HUES64 (cell line): ENCODE data around the gene PRKAG2.

Experiments
- H3K27ac ChIP-seq: 2 replicates; pipeline ENCODE4 v1.7.0; 2013; ENCODE audit warnings: low read depth, low read length, inconsistent platforms
- H3K27me3 ChIP-seq: 2 replicates; pipeline ENCODE4 v1.6.1; 2013; ENCODE audit warnings: mild to moderate bottlenecking, low read length; ENCODE audit not compliant: insufficient read depth
- H3K36me3 ChIP-seq: 2 replicates; pipeline ENCODE4 v1.6.1; 2013; ENCODE audit warnings: mild to moderate bottlenecking, low read length; ENCODE audit not compliant: insufficient read depth
- H3K4me1 ChIP-seq: 2 replicates; pipeline ENCODE4 v1.6.1; 2013; ENCODE audit warnings: mild to moderate bottlenecking, low read length, moderate library complexity; ENCODE audit not compliant: insufficient read depth
- H3K4me3 ChIP-seq: 2 replicates; pipeline ENCODE4 v1.5.1; 2013; ENCODE audit warnings: mild to moderate bottlenecking, low read length, moderate library complexity
- H3K9ac ChIP-seq: 2 replicates; pipeline ENCODE4 v1.6.1; 2013; ENCODE audit warnings: mild to moderate bottlenecking, low read depth, low read length
- H3K9me3 ChIP-seq: 2 replicates; pipeline ENCODE4 v1.6.1; 2013; ENCODE audit warnings: low read depth, low read length; ENCODE audit not compliant: insufficient read depth
- WGBS: fragments of 150-250, 120-280 bp; methylation state at CpG from one replicate; pipeline ENCODE4 v1.1.7; 2013; ENCODE audit warnings: missing lambda C conversion rate; 5-methylcytosine and 5-hydroxymethylcytosine counted together

The PRKAG2 gene

DNA sequence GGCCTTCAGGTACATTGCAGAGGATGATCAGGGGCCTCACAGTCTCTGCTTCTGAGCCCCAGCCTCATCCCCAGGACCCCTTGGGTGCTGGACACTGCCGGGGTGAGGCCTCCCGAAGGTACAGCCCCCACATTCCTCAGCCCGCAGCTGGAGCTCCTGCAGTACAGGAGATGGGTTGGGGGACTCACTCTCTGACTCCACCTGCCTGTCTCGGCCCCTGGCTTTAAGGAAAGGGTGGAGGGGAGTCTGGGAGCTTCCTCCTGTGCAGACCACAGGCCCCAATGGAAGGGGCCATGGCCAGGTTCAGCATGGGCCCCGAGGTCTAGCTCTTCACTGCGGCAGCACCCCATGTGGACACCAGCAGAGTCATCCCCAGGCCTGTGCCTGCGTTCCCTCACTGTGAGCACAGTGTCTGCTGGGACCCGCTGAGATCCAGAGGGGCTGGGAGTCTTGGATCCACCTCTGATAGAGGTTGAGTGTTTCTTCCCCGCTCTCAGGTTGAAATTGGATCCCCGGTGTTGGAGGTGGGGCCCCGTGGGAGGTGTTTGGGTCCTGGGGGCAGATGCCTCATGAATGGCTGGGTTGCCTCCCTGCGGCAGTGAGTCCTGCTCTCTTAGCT lies 99.9 kb downstream of the PRKAG2 start:
- no peak overlapping the region for H3K9ac ChIP-seq
- H3K9me3 ChIP-seq = 0 out of 2 replicates have a peak, but pooled peaks cover 3% of the 10 kb centered on the region
- H3K4me1 ChIP-seq = no peaks in the 10 kb centered on the region
- H3K27me3 ChIP-seq = no peaks in the 10 kb centered on the region
- H3K27ac ChIP-seq = no peak overlapping the region
- no peaks in the 10 kb centered on the region for H3K36me3 ChIP-seq
- no peak overlapping the region for H3K4me3 ChIP-seq
- WGBS = 89% methylated on average over 12 of the region's 12 CpGs

DNA sequence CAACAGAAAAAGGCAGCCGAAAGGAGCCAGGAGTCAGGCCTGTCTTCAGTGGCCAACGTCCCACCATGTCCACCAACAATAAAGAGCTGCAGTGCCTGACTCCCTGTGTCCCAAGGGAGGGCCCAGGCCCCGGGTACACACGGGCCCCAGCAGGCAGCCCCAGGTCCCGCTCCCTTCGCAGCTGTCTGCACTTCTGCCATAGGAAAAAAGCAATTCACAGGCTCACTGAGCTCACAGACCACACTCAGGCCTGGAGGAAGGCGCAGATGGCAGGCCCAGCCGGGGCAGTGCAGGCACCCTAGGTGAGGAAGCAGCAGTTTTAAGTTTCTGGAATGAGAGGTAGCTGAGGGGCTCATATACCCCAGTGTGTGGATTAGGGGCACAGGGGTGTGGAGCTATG lies 100.5 kb downstream of the PRKAG2 start:
- no peaks in the 10 kb centered on the region for H3K4me1 ChIP-seq

DNA sequence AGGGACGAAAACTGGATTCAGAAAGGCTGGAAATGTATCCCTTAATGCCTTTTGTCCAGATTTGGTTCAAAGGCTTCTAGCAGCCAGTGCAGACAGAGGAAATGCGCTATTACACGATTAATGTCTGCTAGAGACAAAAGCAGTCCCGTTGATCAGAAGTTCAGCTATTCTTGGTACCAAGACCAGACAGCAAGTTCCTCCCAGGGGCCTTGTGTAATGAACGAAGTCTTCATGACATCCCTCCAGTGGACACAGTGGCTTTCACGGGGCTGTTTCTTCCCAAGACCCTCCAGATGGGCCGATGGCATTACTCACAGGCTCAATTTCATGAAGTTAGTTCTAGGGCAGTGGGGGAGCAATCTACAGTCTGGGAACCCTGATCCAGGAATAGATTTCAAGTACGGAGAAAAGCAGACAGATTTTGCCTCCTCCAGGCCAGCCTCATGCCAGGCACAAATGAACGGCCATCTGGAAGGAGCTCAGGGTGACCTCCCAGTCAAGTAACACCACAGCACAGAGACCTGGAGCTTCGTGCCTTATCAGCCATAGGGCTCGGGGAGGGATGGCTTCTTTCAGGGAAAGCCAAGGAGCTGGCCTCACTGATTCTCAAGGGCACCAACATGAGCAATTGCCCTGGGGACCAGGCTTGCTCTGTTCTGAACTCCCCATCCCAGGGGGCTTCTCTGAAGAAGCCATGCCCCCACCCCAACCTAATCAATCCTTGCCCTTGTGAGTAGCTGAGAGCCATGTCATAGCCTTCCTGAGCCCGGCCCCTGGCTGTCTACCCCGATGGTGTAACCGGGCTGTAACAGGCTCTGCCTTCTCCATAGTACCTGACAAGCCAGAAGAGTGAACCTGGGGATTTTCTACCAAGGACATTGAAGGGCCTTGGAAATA lies 101.1 kb downstream of the PRKAG2 start:
- no peaks in the 10 kb centered on the region for H3K4me1 ChIP-seq
- 0 out of 2 replicates have a peak, but pooled peaks cover 3% of the 10 kb centered on the region for H3K9me3 ChIP-seq
- no peak overlapping the region for H3K27ac ChIP-seq
- no peaks in the 10 kb centered on the region for H3K36me3 ChIP-seq
- H3K4me3 ChIP-seq = no peak overlapping the region
- H3K27me3 ChIP-seq = no peaks in the 10 kb centered on the region
- WGBS = 93% methylated on average over 14 of the region's 14 CpGs
- H3K9ac ChIP-seq = no peak overlapping the region

More for the DNA sequence above, 100.5 kb downstream of the PRKAG2 start:
- Histone ChIP-seq H3K9ac (no peak overlapping the region), H3K27me3 (no peaks in the 10 kb centered on the region), H3K27ac (no peak overlapping the region), H3K36me3 (no peaks in the 10 kb centered on the region), H3K9me3 (0 out of 2 replicates have a peak, but pooled peaks cover 3% of the 10 kb centered on the region), H3K4me3 (no peak overlapping the region)
- WGBS = 85% methylated on average over 8 of the region's 8 CpGs

DNA sequence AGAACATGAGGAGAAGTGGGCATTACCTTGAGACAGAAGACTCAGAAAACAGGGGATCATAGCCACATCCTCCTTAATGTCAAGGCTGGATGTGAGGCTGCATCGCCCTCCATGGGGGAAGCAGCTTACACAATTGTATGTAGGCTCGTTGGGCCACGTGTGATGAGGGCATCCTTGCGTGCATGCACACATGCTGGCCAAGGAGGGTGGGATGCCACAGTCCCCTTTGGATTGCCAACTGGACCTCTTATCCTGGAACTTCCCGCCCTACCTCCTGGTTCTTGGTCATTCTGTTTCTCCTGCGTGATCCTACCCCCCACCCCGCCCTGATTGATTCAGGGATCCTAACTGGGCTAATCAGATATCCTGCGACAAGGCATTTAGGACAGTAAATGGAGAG lies 102.0 kb downstream of the PRKAG2 start:
- no peaks in the 10 kb centered on the region for H3K36me3 ChIP-seq
- no peaks in the 10 kb centered on the region for H3K4me1 ChIP-seq
- H3K4me3 ChIP-seq = no peak overlapping the region
- 94% methylated on average over 8 of the region's 8 CpGs for WGBS
- H3K27me3 ChIP-seq = 0 out of 2 replicates have a peak, but pooled peaks cover 3% of the 10 kb centered on the region
- 0 out of 2 replicates have a peak, but pooled peaks cover 3% of the 10 kb centered on the region for H3K9me3 ChIP-seq
- H3K27ac ChIP-seq = no peak overlapping the region
- no peak overlapping the region for H3K9ac ChIP-seq

DNA sequence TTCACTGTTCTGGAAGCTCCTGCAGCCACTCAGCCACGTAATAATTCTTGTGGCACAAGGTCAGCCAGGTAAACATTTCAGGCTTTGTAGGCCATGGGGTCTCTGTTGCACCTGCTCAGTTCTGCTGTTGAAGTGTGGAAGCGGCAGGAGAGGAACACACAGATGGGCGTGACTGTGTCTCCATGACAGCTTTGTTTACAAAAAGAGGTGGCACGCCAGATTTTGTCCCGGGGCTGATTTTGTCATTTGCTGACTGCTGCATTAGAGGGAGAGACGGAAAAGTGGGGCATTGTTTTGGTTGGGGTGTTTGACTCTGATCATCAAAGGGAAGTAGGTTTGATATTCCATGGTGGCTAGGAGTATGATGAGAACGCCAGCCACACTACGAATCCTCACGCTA lies 103.1 kb downstream of the PRKAG2 start:
- H3K27ac ChIP-seq = no peak overlapping the region
- WGBS = 94% methylated on average over 9 of the region's 9 CpGs
- no peaks in the 10 kb centered on the region for H3K36me3 ChIP-seq
- H3K9ac ChIP-seq = no peak overlapping the region
- no peaks in the 10 kb centered on the region for H3K4me1 ChIP-seq
- no peak overlapping the region for H3K4me3 ChIP-seq
- 0 out of 2 replicates have a peak, but pooled peaks cover 3% of the 10 kb centered on the region for H3K9me3 ChIP-seq
- 0 out of 2 replicates have a peak, but pooled peaks cover 3% of the 10 kb centered on the region for H3K27me3 ChIP-seq

DNA sequence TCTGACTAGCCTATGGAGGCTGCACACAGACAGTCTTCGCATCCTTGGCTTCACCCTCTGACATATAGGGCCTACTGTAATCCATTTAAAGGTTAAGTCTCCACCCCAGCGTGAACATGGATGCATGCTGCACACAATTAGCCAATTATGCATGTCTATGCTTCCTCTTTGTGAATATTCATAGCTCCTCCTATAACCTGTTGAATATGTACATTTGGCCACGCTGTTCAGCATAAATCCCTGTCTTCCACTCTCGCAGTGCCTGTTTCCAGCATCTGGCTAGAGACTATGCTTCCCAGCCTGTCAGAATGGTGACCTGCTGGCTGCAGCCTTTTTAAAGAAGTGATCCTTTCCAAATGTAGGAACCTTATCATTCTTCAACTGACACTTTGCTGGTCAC lies 106.7 kb downstream of the PRKAG2 start:
- Histone ChIP-seq H3K9ac (no peak overlapping the region), H3K27me3 (0 out of 2 replicates have a peak, but pooled peaks cover 3% of the 10 kb centered on the region), H3K27ac (no peak overlapping the region), H3K4me3 (no peak overlapping the region), H3K36me3 (no peaks in the 10 kb centered on the region), H3K4me1 (no peaks in the 10 kb centered on the region), H3K9me3 (no peaks in the 10 kb centered on the region)
- WGBS = 90% methylated on average over 4 of the region's 4 CpGs

DNA sequence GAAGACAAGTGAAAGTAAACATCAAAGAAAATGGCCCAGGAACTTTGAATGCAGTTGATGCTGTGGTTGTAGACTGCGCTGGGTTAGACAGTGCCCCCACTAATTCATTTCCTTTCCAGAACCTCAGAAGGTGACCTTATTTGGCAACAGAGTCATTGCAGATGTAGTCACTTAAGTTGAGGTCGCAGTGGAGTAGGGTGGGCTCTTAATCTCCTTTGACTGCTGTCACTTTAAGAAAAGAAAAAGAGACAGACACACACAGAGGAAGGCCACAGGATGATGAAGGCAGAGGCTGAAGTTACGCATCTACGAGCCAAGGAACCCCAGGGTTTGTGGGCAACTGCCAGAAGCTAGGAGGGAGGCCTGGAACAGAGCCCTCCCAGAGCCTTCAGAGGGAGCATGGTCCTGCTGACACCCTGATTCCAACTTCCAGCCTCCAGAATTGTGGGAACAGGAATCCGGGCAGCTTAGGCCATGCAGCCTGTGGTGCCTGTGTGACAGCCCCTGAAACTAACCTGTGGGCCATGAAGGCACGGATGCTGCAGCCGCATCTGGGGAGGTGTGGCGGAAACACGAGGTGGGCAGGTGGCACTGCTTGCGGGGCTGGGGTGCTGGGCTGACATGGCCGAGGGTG lies 107.6 kb downstream of the PRKAG2 start:
- Histone ChIP-seq H3K9ac (no peak overlapping the region), H3K27ac (no peak overlapping the region), H3K27me3 (0 out of 2 replicates have a peak, but pooled peaks cover 3% of the 10 kb centered on the region), H3K36me3 (no peaks in the 10 kb centered on the region), H3K4me3 (no peak overlapping the region), H3K9me3 (no peaks in the 10 kb centered on the region), H3K4me1 (no peaks in the 10 kb centered on the region)
- WGBS = 90% methylated on average over 11 of the region's 11 CpGs

DNA sequence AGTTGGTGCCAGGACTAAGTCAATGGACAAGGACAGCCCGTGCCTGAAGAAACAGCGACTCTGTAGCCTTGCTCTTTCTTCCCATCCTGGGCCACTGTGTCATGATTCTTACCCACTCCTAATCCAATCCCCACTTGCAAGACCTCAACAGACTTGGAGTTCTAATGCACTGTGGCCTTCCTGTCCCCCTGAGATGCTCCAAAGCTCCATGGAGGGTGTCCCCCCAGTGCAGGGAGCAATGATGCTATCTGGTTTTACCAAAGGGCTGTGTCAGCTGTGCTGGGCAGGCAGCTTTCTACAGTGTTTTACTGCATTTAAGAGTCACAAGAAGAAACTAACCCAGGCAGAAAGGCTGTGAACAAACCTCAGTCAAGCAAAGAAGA lies 108.1 kb downstream of the PRKAG2 start:
- Histone ChIP-seq H3K36me3 (no peaks in the 10 kb centered on the region), H3K9ac (no peak overlapping the region), H3K27me3 (0 out of 2 replicates have a peak, but pooled peaks cover 3% of the 10 kb centered on the region), H3K4me3 (no peak overlapping the region), H3K9me3 (no peaks in the 10 kb centered on the region), H3K27ac (no peak overlapping the region), H3K4me1 (no peaks in the 10 kb centered on the region)
- WGBS = 93% methylated on average over 2 of the region's 2 CpGs

DNA sequence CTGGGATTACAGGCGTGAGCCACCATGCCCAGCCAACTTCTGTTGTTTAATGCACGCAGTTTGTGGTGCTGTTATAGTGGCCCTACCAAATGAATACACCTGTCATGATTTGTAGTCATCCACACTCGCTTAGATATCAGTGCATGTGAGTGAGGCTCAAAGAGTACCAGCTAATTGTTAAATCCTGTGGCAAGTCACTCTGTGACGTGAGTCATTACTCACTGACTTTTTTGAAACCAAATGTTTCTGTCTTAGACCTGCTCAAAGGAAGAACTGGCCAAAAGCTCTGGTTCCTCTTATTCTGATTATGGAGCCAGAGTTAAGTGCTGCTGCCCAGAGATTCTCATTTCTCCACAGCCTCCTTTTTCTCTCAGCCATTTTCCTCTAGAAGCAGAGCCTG lies 109.4 kb downstream of the PRKAG2 start:
- no peaks in the 10 kb centered on the region for H3K36me3 ChIP-seq
- H3K4me3 ChIP-seq = no peak overlapping the region
- H3K27ac ChIP-seq = no peak overlapping the region
- peaks cover 10% of the 10 kb centered on the region; the same call in 1 of the 2 replicates for H3K27me3 ChIP-seq
- WGBS = 96% methylated on average over 4 of the region's 4 CpGs
- no peaks in the 10 kb centered on the region for H3K9me3 ChIP-seq
- H3K9ac ChIP-seq = no peak overlapping the region
- no peaks in the 10 kb centered on the region for H3K4me1 ChIP-seq

DNA sequence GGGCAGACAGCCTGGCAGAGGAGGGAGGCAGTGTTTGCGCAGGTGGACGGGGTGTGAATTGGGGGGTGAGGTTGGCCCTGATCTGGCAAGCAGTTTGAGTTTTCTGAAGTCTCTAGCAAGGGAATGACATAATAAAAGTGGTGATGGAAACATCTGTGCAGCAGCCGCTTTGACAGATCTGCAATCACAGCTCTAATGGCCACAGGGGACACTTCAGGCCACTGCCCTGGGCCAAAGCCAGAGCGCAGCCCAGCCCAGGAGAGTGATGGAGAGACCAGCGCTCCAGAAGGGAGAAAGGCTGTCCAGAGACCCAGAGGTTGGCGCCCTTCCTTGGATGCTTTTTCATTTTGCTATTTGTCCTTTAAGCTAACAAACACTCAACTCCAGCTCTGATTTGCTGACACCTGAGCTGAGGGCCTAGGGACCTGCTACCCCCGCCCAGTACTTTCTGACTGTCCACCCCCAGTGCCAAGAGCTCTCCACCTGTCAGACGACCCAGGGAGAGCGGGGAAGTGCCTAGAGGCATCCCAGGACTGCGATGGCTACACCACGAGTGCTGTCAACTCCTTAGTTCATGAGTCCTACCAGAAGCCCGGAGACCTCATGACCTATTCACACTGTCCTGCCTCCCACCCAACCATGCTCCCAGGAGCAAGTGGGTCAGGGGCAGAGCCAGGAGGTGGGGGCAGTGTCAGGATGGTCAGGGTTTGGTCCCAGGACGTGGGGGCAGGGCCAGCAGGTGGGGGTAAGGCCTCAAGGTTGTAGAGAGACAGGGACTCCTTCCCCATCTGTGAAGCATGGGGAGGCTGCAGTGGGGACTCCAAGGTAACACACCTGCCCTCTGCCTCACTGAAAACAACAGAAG lies 112.6 kb downstream of the PRKAG2 start:
- WGBS = 90% methylated on average over 13 of the region's 13 CpGs

More for the DNA sequence above, 112.6 kb downstream of the PRKAG2 start:
- Histone ChIP-seq H3K27me3 (peaks cover 7% of the 10 kb centered on the region; the same call in 1 of the 2 replicates), H3K9ac (no peak overlapping the region), H3K27ac (no peak overlapping the region), H3K4me1 (no peaks in the 10 kb centered on the region), H3K9me3 (no peaks in the 10 kb centered on the region), H3K36me3 (no peaks in the 10 kb centered on the region), H3K4me3 (no peak overlapping the region)
